Body of pancreas (tissue), 4 donors: ENCODE measurements around the gene TRIM22.

Source experiments
- POLR2A ChIP-seq, 3 donors: fragments of 450-650 bp; IDR thresholded peaks; one replicate each; pipeline ENCODE4 v1.6.1; 2016; ENCODE audit warnings: antibody characterized with exemption in 3 of 3, mild to moderate bottlenecking in 2 of 3
- TF ChIP-seq, protein P1 (sequence below), 7 experiments: fragments of 450-650 bp in 4 of 7; fragments of 200-600 bp in 3 of 7; sonication (generic) in 3 of 7; IDR thresholded peaks; one replicate each; pipeline ENCODE4 v1.5.1; 2016 to 2019; ENCODE audit warnings: antibody characterized with exemption in 7 of 7

- TF ChIP-seq POLR2A (IDR thresholded peaks at IDR 0.05): no peak
- TF ChIP-seq, protein P1, sequence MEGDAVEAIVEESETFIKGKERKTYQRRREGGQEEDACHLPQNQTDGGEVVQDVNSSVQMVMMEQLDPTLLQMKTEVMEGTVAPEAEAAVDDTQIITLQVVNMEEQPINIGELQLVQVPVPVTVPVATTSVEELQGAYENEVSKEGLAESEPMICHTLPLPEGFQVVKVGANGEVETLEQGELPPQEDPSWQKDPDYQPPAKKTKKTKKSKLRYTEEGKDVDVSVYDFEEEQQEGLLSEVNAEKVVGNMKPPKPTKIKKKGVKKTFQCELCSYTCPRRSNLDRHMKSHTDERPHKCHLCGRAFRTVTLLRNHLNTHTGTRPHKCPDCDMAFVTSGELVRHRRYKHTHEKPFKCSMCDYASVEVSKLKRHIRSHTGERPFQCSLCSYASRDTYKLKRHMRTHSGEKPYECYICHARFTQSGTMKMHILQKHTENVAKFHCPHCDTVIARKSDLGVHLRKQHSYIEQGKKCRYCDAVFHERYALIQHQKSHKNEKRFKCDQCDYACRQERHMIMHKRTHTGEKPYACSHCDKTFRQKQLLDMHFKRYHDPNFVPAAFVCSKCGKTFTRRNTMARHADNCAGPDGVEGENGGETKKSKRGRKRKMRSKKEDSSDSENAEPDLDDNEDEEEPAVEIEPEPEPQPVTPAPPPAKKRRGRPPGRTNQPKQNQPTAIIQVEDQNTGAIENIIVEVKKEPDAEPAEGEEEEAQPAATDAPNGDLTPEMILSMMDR (IDR thresholded peaks at IDR 0.05): no peak
These were observed 24.1 kb downstream of the TRIM22 start for GRCh38 chr11:5713695-5714094.
